Measurements from ENCODE around the gene DTD1. TPM values are rescaled to one million over a fixed set of nuclear protein-coding genes. Genes with fewer than 3 reads are reported as not detected.

The DTD1 gene
- polyA plus RNA-seq, 12 donors, result 14.5 to 32.0 (median 18.1) TPM; not detected in 1

- DNase-seq, result no peak
Observed at GRCh38 chr20:18698735-18699380, 111.0 kb downstream of the DTD1 start.

DNA sequence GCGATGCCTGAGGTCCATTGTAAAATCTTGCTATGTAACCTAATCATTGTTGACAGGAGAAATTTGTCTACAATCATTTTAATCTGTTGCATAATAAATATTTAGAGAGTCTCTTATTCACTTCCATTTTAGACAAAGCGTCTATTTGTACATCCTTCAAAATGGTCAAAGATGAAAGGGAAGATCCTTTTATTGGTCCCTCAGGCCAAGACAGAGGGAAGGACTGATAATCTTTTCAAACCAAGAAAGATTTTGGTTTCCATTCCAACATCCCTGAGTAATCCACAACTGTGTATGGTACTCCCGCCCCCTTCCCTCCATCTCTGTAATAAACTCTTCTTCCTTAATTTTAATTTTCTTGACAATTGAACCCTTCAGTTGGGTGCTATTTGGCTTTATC lies 114.1 kb downstream of the DTD1 start:
- DNase-seq, result no peak

DNA sequence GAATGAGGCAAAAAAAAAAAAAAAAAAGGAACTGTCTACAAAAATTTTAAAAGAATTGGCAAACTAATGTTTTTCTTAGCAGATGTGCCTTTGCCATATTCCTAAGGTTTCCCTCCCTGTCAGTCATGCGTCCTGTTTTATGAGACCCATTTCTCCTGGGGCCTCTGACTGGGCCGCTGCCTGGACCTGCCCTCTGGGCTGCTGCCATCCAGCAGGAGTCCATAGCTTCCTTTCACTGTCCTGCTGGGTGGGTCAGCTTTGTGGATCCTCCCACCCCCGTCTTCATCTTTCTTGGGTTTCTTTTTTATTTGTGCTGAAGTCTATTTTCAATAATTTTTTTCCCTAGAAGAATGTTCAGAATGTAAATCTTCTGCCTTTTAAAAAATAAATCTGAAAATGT lies 114.9 kb downstream of the DTD1 start:
- peak; percentile 19 for DNase-seq

DNA sequence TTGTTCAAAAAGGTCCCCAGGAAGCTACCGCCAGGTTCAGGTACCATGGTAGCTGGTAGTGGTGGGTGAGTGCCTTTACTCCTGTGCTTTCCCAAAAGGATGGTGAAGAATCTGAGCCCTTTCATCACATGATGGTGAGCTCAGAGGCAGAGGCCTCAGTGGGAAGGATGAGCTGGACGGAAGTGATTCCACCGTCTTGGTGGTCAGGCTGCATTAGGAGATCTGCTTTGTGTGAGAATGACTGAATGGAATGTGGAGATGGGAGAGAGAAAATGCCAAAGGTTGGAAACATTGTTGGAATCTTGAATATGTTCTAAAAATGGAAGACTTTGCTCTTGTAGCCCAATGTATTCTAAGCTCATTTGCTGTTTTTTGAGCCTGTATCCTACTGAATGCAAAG lies 117.6 kb downstream of the DTD1 start:
- no peak for DNase-seq

DNA sequence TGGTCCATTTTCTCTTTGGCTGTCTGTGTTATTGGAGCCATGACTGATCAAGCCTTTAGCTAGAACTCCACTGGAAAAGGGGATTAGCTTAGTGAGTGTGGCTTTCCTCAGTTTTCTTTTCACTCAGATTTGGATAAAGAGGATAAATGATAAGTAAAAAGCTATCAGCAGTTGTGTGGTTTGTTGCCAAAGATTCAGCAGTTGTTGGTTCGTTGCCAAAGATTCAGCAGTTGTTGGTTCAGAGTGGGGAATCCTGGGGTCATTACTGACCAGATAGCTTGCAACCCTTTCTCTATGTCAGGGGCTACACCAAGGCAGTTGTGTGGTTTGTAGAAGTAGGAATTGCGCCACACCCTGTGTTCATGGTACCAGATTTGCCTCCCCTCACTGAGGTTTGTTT lies 118.1 kb downstream of the DTD1 start:
- DNase-seq, result no peak

- DNase-seq, result no peak
Observed at GRCh38 chr20:18712131-18712530, 124.3 kb downstream of the DTD1 start.

GRCh38 chr20:18712882-18713281 lies 125.0 kb downstream of the DTD1 start:
- DNase-seq, result no peak

DNA sequence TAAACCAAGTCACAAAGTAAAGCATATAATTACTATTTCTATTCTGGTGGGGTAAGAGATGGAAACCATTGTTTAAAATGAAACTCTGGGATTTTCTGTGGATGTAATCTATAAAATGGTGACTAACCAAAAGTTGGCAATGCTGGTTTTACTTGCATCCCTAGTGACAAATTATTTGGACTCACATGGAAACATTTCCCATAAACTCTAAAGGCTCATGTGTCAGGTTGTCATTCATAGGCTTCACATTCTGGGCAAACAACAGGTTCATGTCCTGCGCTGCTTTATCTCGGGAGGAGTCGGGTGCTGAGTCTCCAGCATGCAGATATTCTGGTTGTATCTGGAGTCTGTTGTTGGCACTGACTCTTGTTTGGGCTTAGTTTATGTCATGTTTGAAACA lies 127.7 kb downstream of the DTD1 start:
- DNase-seq, result no peak

- no peak for DNase-seq
Observed at GRCh38 chr20:18717062-18717461, 129.2 kb downstream of the DTD1 start.

GRCh38 chr20:18718129-18718528 lies 130.3 kb downstream of the DTD1 start:
- no peak for DNase-seq

- no peak for DNase-seq
Observed at GRCh38 chr20:18719426-18719825, 131.6 kb downstream of the DTD1 start.

DNA sequence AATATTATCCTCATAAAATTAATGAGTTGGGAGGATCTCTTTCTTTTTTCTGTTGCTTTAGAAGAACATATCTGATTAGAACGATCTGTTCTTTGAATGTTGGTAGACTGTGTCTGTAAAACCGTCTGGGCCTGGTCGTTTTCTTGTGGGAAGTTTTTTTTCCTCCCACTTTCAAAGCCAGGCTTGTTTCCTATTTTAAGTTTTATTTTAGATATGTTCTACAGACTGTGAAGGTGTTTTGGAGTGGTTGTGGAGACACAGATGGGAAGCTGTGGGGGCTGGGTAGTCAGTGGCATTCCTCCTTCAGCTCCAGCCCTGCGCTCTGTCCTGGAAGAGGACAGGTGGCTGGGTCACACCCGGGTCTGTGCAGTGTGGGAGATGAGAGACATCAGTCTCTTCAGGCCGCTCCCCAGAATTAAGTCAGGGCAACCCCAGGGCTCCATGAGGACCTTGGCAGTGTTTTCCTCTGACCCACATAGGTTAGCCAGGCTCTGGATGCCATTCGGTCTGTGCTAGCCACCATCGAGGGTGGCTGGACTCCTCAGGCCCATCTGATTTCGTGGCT lies 133.8 kb downstream of the DTD1 start:
- no peak for DNase-seq

GRCh38 chr20:18722371-18722770 lies 134.5 kb downstream of the DTD1 start:
- DNase-seq, result no peak

DNA sequence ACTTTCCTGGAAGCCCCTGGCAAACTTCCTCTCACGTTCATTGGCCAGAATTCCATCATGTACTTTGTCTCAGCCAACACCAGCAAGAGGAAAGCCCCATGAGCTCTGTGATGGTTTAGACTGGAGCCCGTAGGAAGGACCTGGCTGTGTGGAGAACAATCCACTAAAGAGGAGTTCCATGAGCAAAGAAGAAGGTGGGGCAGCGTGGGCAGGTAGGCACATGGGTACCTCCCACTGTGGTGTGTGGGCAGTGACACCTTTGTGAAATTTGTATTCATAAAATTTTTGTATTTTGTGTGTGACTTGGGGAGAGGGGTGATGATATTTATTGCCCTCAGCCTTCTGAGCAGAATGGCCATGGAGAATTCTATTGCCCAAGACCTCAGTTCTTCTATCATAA lies 136.2 kb downstream of the DTD1 start:
- DNase-seq, result no peak

DNA sequence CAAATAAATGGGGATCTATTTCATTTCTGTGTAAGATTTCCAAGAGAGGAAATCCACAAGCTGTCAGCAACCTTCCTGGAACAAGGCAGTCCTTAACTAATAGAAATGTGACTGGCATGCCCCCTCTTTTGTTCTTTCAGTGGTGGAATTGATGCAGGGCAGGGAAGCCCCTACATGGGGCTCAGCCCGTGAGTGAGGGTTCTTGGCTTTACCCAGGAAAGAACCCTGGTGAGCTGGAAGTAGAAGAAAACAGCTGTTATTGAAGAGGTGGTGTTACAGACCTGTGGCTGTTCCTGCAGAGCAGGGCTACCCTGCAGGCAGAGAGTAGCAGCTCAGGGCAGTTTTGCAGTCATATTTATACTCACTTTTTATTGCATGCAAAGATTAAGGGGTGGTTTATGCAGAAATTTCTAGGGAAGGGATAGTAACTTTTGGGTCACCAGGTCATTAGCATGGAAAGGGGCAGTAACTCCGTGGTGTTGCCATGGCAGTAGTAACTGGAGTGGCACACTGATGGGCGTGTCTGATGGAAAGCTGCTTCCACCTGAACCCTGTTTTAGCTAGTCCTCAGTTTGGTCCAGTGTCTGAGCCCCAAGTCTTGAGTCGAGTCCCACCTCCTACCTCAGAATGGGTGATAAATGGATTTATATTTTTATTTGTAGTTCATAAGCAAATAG lies 137.1 kb downstream of the DTD1 start:
- DNase-seq, result no peak

GRCh38 chr20:18727032-18727508 lies 139.2 kb downstream of the DTD1 start:
- DNase-seq, result no peak

GRCh38 chr20:18728165-18728869 lies 140.5 kb downstream of the DTD1 start:
- no peak for DNase-seq

DNA sequence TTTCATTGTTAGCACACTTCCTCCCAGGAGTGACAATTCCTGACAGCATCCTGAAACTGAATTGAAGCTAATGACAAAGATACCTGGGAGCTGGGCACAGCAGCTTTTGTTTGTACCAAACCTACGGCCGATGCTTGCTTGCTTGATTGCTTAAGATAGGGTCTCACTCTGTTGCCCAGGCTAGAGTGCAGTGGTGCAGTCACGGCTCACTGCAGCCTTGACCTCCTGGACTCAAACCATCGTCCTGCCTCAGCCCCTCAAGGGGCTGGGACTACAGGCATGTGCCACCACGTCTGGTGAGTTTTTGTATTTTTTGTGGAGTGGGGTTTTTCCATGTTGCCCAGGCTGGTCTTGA lies 141.0 kb downstream of the DTD1 start:
- DNase-seq, result no peak

DNA sequence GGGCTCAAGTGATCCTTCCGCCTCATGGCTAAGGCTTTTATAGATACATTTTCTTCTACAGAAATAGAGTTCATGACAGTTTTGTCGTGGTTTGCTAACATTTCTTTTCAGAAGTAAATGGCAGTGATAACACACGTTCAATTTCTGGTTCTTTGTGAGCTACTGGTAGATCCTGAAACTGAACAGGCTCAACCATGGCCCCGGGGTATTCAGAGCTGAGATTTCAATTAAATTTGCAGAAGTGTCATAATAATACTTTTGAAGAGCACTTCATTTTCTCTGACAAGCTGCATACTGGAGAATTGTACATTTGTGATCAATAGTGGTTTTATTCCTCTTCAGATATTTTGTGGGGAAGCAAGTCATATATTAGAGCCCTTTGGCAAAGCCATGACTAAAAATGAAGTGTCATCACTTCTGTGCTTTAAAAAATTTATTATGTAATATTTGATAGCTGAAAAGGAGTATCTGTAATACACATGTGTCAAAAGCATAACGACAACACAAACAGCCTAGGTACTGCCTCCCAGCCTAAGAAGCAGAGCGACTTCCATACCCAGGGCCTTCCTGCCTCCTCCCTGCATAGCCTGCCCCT lies 141.5 kb downstream of the DTD1 start:
- DNase-seq, result no peak

DNA sequence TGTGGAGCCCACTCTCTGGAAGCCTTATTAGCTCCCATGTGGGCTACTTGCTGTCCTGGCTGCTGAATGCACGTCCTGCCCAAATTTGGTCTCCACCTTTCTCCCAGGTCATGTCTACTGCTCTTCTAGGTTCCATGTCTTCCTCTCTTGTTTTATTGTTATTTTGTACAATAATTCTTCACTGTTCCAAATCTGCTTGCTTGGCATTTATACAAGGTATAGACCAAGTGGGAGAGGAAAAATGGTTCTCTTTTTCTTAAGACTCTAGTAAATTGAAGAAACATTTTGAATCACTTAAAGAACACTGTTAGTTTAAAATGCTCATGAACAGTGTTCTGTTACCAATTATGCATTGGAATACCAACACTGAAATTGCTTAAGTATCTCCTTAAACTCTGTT lies 144.1 kb downstream of the DTD1 start:
- DNase-seq, result no peak

DNA sequence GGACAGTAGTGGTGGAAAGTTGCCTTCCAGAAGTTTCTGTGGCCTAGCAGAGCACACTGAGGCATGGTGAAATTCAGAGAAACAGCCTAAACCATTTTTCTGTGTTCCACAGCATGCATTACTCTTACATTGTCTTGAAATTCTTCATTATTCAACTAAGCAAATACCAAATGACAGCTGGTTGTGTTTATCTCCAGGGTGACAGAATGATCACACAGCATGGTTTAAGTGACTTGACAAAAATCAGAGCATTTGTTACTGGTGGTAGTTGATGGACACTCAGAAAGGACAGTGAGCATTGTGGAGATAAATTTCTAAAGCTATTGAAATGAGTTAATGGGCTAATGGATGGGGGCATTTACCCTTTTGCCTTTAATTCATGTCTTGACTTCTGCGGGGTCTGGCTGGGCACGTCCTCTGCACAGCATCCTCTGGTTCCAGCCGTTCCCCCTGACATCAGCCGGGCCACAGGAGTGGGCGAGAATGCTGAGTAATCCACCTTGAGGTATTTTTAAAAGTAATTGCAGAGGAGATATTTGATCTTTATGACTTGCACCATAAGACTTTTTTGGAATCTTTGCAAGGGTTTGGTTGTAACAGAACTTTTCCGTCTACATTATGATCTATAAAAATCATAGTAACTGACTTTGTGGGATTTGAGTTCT lies 146.8 kb downstream of the DTD1 start:
- DNase-seq, result no peak

DNA sequence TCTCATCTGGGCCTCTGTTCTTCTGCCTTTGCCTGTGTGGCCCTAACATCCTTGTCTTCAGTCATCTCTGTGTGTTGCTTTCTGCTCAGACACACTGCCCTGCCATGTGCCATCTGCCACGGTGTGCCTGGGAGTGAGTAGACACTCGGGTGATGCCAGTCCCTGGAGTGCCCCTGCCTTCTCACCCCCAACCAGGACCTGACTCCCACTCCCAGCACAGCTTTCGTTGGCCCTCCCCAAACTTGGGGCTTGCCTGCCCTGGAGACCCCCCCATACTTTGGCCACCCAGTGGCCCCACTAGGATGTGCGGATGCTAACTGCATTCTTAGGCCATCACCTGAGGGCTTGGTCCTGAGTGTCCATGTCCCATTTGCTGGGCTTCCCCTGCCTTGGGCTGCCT lies 149.3 kb downstream of the DTD1 start:
- no peak for DNase-seq

Data from muscle of arm (tissue), 12 donors.